Measurements from ENCODE around the gene DPEP3.

The DPEP3 gene

GRCh38 chr16:67966549-67967182, 13.6 kb downstream of the DPEP3 start:
- no peak for FAIRE-seq

- FAIRE-seq = no peak
Measured at GRCh38 chr16:67965668-67966548, 14.4 kb downstream of the DPEP3 start.

GRCh38 chr16:67964477-67965131, 15.7 kb downstream of the DPEP3 start:
- no peak for FAIRE-seq

- no peak for FAIRE-seq
Measured at GRCh38 chr16:67963662-67964321, 16.5 kb downstream of the DPEP3 start.

GRCh38 chr16:67963292-67963661, 17.0 kb downstream of the DPEP3 start:
- no peak for FAIRE-seq

GRCh38 chr16:67962135-67962534, 18.2 kb downstream of the DPEP3 start:
- FAIRE-seq = no peak

GRCh38 chr16:67961551-67961957, 18.7 kb downstream of the DPEP3 start:
- FAIRE-seq = no peak

GRCh38 chr16:67959536-67960329, 20.6 kb downstream of the DPEP3 start:
- no peak for FAIRE-seq

- FAIRE-seq = no peak
Measured at GRCh38 chr16:67957622-67958021, 22.7 kb downstream of the DPEP3 start.

- FAIRE-seq = no peak
Measured at GRCh38 chr16:67954421-67955196, 25.7 kb downstream of the DPEP3 start.

GRCh38 chr16:67953641-67954375, 26.5 kb downstream of the DPEP3 start:
- FAIRE-seq = no peak

GRCh38 chr16:67951485-67951884, 28.8 kb downstream of the DPEP3 start:
- FAIRE-seq = no peak

- no peak for FAIRE-seq
Measured at GRCh38 chr16:67950335-67950843, 29.9 kb downstream of the DPEP3 start.

GRCh38 chr16:67949645-67950044, 30.7 kb downstream of the DPEP3 start:
- FAIRE-seq = no peak

- FAIRE-seq = no peak
Measured at GRCh38 chr16:67948015-67948414, 32.3 kb downstream of the DPEP3 start.

- FAIRE-seq = no peak
Measured at GRCh38 chr16:67946966-67947558, 33.2 kb downstream of the DPEP3 start.

GRCh38 chr16:67946128-67946569, 34.1 kb downstream of the DPEP3 start:
- no peak for FAIRE-seq

GRCh38 chr16:67945392-67945933, 34.8 kb downstream of the DPEP3 start:
- no peak for FAIRE-seq

GRCh38 chr16:67944690-67945391, 35.5 kb downstream of the DPEP3 start:
- FAIRE-seq = no peak

Measured in A204.1 (cell line).